ENCODE measurements around the gene PLRG1.

PLRG1 gene

DNA sequence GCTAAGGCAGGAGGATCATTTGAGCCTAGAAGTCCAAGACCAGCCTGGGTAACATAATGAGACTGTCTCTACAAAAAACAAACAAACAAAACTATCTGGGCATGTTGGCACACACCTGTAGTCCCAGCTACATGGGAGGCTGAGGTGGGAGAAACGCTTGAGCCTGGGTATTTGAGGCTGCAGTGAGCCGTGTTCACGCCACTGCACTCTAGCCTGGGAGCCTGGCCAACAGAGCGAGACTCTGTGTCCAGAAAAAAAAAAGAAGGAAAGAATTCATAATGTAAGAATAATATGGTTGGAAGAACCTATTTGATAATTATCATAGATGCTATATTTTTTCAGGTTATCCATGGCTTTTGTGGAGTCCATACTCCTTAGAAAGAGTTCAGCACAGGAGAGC lies 32.6 kb downstream of the PLRG1 start:
- DNase-seq: no peak

DNA sequence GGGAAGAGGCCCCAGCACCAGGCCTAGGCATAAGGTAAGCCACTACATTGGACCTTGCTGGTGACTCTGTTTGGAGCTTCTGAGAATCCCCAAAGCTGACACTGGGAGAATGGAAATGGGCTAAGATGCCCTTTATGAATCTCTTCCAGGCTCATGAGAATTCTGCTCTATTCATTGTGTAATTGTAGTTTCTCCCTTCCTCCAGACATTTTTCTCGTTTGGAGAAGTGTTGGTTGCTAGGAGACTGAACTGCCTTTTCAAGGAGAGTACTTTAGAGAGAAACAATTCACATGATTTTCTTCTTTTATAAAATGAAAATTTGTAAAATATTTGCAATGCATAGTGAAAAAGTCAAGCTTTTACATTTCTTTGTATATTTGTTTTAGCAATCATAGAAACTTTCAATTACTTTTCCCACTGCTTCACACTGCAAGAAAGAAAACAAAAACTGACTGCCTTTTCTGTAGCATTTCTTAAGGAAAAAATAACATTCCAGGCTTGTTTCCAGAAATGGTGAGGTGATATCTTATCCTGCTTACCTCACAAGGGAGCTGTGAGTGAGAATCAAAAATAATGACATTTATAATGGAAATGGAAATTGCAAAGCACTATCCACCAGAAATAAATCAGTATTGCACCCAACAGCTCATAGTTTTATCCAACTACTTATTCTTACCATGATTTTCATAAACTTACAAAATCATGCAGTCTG lies 33.7 kb downstream of the PLRG1 start:
- no peak for DNase-seq

DNA sequence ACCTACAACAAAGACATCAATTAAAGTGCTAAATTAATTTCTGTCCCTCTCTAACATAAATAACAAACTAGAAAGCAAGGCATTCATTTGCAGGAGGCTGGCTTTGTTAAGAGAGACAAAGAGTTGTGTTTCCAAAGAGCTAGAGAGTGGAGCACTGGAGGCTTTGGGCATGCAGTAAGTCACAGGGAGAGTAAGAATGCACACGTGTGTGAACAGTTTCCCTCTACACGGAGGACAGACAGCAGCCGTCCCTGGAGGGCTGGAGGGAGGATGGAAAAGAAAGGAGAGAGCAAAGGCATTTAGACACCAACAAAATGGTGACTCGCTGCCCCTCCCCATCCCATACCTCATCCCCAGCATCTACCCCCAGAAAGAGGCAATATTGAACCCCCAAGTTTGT lies 38.2 kb downstream of the PLRG1 start:
- no peak for DNase-seq

DNA sequence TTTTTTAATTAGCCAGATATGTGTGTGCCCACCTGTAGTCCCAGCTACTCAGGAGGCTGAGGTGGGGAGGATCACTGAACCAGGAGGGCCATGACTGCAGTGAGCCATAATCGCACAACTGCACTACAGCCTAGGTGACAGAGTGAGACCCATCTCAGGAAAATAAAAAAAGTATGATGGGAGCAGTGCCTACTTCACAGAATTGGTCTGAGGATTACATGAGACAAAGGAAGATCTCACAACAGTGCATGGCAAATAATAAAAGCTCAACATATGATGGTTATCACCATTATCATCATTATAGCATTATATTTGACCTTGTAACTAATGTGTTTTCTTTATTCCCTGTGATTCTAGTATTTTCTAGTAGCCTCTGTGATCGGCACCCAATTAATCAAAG lies 38.7 kb downstream of the PLRG1 start:
- DNase-seq: no peak

DNA sequence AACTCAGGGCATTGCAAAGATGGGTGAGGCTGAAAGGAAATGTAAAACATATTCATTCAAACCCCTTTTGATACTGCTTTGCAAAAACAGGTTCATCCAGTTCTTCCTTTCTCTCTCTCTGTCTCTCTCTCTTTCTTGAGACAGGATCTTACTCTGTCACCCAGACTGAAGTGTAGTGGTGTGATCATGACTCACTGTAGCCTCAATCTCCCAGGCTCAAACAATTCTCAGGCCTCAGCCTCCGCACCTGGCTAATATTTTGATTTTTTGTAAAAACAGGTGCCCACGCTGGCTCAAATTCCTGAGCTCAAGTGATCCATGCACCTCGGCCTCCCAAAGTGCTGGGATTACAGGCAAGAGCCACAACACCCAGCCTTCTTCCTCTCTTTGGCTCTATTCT lies 43.0 kb downstream of the PLRG1 start:
- no peak for DNase-seq

DNA sequence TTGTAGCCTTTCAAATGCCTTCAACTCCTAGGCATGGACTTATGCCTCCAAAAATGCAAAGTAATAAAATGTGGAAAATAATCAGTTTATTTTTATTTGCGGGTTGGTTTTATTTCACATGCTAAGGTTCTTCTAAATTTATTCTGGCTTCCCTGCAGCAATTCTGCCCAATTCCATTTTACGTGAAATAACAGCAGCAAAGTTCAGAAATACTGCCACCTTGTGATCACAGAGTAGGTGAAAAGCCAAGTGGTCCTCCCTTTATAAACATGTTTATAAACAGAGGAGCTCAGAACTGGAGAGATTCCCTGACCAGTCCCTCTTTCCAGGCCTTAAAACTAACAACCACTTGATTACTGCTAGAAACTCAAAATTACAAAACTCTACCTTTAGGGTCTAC lies 43.9 kb downstream of the PLRG1 start:
- peak; percentile 23 for DNase-seq

DNA sequence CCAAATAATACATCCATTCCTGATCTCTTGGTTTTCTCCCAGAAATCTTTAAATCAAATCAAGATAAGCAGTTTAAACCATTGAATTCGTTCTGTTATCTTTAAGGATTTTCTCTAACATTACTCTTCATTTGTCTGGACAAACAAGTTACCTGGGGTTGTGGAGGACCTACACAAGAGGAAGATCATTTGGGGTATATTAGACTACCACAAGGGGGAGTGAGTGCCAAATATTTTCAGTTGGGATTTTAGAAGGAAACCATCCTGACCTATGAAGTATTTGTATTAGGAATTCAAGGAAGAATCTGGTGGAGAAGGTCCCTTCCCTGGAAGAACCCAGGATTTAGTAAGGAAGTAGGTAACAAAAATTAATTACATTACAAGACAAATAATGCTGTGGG lies 46.6 kb downstream of the PLRG1 start:
- no peak for DNase-seq

DNA sequence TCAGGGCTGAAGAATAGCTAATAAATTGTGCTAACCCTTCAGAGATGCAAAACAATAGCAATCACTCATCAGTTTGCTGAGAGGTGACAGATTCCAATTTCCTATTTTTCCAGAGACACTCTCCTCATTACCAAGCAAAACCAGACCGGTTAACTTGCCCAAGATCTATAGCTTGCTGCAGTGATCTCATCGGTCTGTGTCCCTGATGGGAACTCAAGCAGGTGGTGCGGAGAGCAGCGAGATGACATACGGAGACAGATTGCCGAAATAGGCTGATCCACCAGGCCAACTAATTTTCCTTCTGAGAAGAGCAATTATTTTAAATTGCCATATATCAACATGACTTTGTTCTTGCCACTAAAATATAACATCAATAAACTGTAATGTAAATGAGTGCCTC lies 48.1 kb downstream of the PLRG1 start:
- DNase-seq: no peak

DNA sequence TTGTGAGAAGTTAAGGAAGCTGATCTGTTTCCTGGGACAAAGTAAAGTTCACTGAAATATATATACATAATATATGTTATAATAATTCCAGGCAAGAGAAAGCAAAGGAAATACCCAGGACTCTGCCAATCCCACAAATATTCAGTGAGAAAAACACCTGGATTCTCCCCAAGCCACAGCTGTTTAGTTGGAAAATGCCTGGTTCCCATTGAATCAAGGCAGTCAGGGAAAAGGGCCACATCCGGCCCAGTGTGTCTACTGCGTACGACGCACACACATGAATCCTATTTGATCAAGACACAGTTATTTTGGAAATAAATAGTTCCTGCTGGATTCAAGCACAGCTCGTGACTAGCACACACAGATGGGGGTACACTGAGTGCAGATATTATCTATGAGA lies 52.3 kb downstream of the PLRG1 start:
- peak; percentile 34 for DNase-seq

DNA sequence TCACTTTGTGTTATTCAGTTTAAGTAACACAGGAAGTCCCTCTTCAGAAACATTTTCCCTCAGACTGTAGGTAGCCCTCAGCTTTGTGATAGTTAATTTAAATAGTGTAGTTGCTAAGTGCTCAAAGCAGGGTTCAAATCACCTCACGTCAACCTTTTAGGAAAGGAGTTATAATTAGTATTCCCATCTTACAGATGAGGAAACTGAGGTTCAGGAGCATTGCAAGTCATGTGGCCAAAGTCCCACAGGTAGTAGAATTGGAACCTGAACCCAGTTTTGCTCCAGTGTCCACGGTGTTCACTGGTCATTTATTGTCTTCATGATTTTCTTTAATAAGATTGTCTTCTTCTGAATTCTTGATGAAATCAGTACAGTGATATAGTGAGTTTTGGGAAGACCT lies 54.3 kb downstream of the PLRG1 start:
- DNase-seq: no peak

DNA sequence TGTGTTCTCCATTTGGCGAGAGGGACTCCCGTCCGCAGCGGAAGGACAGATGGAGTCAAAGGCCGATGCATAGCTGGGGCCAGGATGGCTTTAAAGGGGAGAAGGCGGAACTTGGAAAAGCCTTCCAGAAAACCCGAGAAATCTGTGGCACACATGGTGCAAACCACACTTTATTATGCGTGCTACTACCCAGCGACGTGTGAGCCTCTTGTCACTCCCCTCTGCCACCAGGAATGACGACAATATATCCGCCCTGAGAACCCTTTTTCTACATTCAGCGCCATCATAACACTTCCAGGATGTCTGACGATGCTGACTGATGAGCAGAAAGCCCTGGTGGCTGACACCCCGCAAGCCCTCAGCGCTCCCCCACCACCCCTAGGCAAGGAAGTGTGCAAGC lies 57.9 kb downstream of the PLRG1 start:
- no peak for DNase-seq

DNA sequence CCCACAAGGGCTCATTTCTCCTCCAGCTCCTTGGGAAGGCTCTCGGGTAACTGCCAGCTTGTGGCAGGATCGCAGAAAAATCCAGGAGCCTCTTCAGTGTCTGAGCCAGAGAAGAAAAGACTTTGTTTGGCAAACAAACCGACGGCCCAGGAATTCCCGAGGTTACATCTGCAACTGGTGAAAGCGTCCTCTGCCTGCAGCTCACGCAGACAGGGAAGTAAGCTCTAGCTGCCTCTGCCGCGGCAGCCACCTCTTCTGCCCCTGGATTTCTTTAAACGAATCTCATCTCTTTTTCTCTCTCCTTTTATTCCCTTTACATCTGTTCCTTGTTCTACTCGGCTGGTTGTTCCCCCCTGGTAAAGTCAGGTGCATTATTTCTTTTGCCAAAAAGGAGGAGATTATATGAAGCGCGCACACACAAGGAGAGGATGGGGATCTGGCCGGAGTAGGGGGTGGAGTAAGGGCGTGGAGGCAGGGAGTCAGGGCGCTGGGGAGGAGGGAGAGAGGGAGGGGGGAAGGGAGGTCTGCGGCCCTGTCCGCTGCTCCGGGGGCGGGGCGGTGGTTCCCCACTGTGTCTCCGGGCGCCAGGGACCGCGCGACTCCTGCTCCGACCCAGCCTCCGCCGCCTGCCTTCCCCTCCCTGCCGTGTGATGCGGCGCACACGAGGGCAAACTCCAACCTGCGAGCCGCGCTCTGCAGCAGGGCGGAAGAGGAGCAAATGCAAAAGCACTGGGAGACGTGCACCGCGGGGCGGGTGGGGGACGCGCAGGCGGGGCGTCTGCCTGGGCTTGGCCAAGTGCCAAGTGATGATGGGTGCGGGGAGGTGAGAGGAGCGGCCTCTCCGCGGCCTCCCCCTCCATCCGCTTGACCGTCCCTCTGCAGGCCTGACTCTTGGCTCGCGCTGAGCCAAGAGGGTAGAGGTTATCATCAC lies 58.6 kb downstream of the PLRG1 start, which contains the start of gene DCHS2:
Gene DCHS2 (minus strand): TSS at position 459 of the 931 bp plus-strand sequence. CDS start 444 bp downstream, at position 15.
- peak; percentile 16 for DNase-seq

DNA sequence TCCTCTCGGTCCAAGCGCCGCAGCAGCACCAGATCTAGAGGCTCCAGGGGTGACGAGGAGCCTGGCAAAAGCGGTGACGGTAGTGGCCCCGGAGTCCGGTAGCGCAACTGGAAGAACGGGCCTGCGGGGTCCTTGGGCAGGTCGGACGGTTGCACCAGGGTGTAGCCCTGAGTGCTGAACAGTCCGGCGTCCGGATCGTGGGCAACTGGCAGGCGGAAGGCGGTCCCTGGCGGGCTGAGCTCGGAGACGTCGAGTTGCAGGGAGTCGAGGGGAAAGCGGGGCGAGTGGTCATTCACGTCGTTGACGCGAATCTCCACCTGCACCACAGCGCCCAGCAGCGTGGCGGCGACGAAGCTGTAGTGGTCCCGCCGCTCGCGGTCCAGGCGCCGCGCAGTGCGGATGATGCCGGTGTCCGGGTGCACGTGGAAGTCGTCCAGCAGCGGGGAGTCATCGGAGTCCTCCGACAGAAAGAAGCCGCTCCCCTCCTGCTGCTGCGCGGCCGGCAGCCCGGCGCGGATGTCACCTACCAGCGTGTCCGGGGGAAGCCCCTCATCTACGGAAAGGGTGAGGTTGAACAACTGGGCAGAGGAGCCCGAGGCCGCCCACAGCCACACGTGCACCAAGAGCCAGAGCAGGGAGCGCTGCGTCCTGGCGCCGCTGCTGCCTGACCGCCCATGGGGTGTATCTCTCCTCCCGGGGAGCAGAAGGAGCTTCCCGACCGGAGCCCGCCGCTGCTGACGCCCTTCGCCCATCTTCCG lies 59.4 kb downstream of the PLRG1 start:
- DNase-seq: no peak

DNA sequence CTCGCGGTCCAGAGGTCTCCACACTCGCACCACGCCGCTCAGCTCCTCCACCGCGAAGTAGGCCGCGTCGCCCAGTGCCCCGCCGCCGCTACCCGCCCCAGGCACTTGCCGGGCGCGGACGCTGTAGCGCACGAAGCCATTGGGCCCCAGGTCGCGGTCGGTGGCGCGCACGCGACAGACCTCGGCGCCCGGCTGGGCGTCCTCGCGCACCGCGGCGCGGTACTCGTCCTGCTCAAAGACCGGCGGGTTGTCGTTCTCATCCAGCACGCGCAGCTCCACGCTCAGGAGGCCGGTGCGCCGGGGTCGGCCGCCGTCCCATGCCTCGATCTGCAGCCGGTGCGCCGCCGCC lies 60.0 kb downstream of the PLRG1 start:
- DNase-seq: no peak

DNA sequence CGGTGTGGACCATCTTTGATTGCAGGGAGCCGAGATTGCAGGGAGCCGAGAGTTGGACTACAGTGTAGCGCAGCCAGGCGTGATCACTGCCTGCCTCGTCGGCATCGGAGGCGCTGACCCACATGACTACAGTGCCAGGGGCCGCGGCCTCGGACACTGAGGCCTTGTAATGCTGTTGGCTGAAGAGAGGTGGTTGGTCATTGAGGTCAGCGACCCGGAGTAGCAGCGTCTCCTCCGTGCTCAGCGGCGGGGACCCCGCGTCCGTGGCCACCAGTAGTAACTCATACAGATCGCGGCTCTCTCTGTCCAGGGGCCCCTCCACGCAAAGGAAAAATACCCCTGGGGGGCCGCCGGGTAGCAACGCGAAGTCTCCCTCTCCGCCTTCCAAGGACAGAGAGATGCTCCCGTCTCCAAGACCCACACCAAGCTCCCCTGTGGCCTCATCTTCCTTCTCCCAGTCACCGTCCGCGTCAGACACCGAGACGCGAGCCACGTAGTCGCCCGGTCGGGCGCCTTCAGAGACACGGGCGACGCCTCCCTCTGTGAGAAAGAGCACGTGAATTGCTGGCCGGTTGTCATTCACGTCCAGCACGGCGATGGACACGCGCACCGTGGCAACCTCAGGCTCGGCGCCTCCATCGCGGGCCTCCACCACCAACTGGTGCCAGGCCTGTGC lies 60.5 kb downstream of the PLRG1 start:
- no peak for DNase-seq

DNA sequence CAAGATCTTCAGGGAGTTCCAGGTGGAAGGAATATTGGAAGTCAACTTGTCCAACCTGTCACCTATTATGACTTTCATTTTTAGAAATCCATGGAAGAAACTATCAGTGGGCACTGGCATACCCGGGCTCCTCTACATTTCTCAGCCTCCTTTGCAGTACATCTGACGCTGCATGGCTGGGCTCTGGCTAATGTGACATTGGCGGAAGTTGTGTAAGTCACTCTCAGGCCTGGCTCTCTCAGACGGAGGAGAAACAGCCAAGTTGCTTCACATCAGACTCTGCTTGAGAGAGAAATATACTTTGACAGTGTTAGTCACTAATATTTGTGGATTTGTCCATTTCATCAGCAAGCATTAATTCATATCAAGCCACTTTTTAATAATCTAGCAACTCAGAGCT lies 63.1 kb downstream of the PLRG1 start:
- DNase-seq: no peak

DNA sequence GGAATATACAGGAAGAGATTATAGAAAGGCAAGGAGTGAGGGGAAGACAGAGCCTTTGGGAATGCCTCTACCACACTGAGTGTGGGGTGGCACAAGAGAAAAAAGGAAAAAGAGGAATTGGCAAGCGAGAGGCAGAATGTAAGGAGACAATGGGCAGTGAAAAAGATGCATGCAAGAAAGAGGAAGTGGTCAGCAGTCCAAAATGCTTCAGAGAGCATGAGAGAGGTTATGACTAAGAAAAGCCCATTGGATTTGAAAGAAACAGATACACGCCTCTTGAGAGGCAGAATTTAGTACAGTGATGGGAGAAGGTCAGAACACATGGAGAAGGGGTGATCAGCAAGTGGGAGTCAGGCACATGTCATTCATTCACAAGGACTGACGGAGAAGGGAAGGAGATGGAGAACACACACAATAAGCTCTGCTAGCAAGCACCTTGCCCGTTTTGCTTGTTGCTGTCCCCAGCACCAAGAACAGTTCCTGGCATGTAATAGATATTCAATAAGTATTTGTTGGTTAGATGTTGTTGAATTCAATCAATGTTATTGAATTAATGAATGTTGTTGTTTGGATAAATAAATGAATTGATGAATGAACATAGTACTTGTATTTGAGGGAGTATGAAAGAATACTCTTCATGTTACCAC lies 65.0 kb downstream of the PLRG1 start:
- DNase-seq: no peak

All from fibroblast of skin of abdomen (primary cell).